Activated CD8-positive, alpha-beta memory T cell treated with anti-CD3 and anti-CD28 coated beads, Interleukin-2, amount 10 ng/mL, durations not matched to agents 7 days and 5 days (primary cell): ENCODE results near the gene EPHA7. TPM values are rescaled to one million over a fixed set of nuclear protein-coding genes. Genes with fewer than 3 reads are reported as not detected.

Source experiments
- ATAC-seq: fragments of 150-1000 bp; cut with Tn5 transposase; one replicate; pipeline ENCODE4 v1.10.0; 2021; ENCODE audit warnings: moderate library complexity
- CTCF ChIA-PET: fragments of 350-600 bp; sonication (Branson Sonifier 250); formaldehyde crosslinking; loops from one replicate; lab custom pipeline; 2021; ENCODE audit warnings: antibody characterized with exemption; lab: Charles Lee
- DNase-seq: peaks from one replicate; pipeline ENCODE4 v3.0.0-alpha.2; 2020
- H3K27ac Mint-ChIP-seq: one replicate; pipeline ENCODE4 v1.8.0; 2021; ENCODE audit warnings: mild to moderate bottlenecking, mixed read lengths
- H3K27me3 Mint-ChIP-seq: one replicate; pipeline ENCODE4 v1.8.0; 2021; ENCODE audit warnings: mixed read lengths
- H3K36me3 Mint-ChIP-seq: one replicate; pipeline ENCODE4 v1.8.0; 2021; ENCODE audit warnings: mild to moderate bottlenecking, mixed read lengths
- H3K4me1 Mint-ChIP-seq: one replicate; pipeline ENCODE4 v1.8.0; 2021; ENCODE audit warnings: mixed read lengths
- H3K4me3 Mint-ChIP-seq: one replicate; pipeline ENCODE4 v1.8.0; 2021; ENCODE audit warnings: mild to moderate bottlenecking, moderate library complexity, mixed read lengths
- H3K9me3 Mint-ChIP-seq: one replicate; pipeline ENCODE4 v1.8.0; 2022; ENCODE audit warnings: low read depth, mixed read lengths
- total RNA-seq, 2 experiments: library from RNA; stranded (reverse); gene quantifications; one replicate each; pipeline ENCODE4 v1.2.3, GENCODE V29; 2021

Gene EPHA7
- total RNA-seq, 2 experiments from 2014 or later, result not detected

- CTCF ChIA-PET, result no interaction called here
- Mint-ChIP-seq H3K9me3 (no peaks in the 10 kb centered on the region), H3K36me3 (no peaks in the 10 kb centered on the region), H3K4me3 (no peak overlapping the region), H3K4me1 (no peaks in the 10 kb centered on the region), H3K27ac (no peak overlapping the region), H3K27me3 (no peaks in the 10 kb centered on the region)
- ATAC-seq, result no peak
- no peak for DNase-seq
Measured at GRCh38 chr6:93373445-93373844, 45.9 kb downstream of the EPHA7 start.

GRCh38 chr6:93371756-93372155 lies 47.6 kb downstream of the EPHA7 start:
- CTCF ChIA-PET, result no interaction called here
- H3K4me1 Mint-ChIP-seq, result no peaks in the 10 kb centered on the region
- H3K9me3 Mint-ChIP-seq, result no peaks in the 10 kb centered on the region
- no peak overlapping the region for H3K27ac Mint-ChIP-seq
- H3K4me3 Mint-ChIP-seq, result no peak overlapping the region
- no peak for ATAC-seq
- DNase-seq, result no peak
- no peaks in the 10 kb centered on the region for H3K36me3 Mint-ChIP-seq
- no peaks in the 10 kb centered on the region for H3K27me3 Mint-ChIP-seq

- H3K36me3 Mint-ChIP-seq, result no peaks in the 10 kb centered on the region
- DNase-seq (no peak), ATAC-seq (no peak)
- H3K27me3 Mint-ChIP-seq, result no peaks in the 10 kb centered on the region
- CTCF ChIA-PET, result no interaction called here
- H3K4me1 Mint-ChIP-seq, result no peaks in the 10 kb centered on the region
- H3K9me3 Mint-ChIP-seq, result no peaks in the 10 kb centered on the region
- H3K4me3 Mint-ChIP-seq, result no peak overlapping the region
- no peak overlapping the region for H3K27ac Mint-ChIP-seq
Measured at GRCh38 chr6:93369586-93370134, 49.7 kb downstream of the EPHA7 start.

GRCh38 chr6:93366506-93366905 lies 52.9 kb downstream of the EPHA7 start:
- no peak for ATAC-seq
- H3K9me3 Mint-ChIP-seq, result no peaks in the 10 kb centered on the region
- no peak overlapping the region for H3K27ac Mint-ChIP-seq
- DNase-seq, result no peak
- no peaks in the 10 kb centered on the region for H3K4me1 Mint-ChIP-seq
- no peaks in the 10 kb centered on the region for H3K27me3 Mint-ChIP-seq
- no peak overlapping the region for H3K4me3 Mint-ChIP-seq
- CTCF ChIA-PET, result no interaction called here
- no peaks in the 10 kb centered on the region for H3K36me3 Mint-ChIP-seq

- Mint-ChIP-seq H3K36me3 (no peaks in the 10 kb centered on the region), H3K4me3 (no peak overlapping the region), H3K9me3 (peaks cover 2% of the 10 kb centered on the region), H3K27me3 (no peaks in the 10 kb centered on the region), H3K27ac (no peak overlapping the region), H3K4me1 (no peaks in the 10 kb centered on the region)
- CTCF ChIA-PET, result no interaction called here
- ATAC-seq, result no peak
- DNase-seq, result no peak
Measured at GRCh38 chr6:93365445-93365844, 53.9 kb downstream of the EPHA7 start.

- H3K4me1 Mint-ChIP-seq, result no peaks in the 10 kb centered on the region
- no peak overlapping the region for H3K27ac Mint-ChIP-seq
- H3K27me3 Mint-ChIP-seq, result no peaks in the 10 kb centered on the region
- no peak overlapping the region for H3K4me3 Mint-ChIP-seq
- CTCF ChIA-PET, result no interaction called here
- DNase-seq (no peak), ATAC-seq (no peak)
- H3K9me3 Mint-ChIP-seq, result peaks cover 2% of the 10 kb centered on the region
- no peaks in the 10 kb centered on the region for H3K36me3 Mint-ChIP-seq
Measured at GRCh38 chr6:93358435-93358834, 60.9 kb downstream of the EPHA7 start.

- CTCF ChIA-PET, result no interaction called here
- H3K27me3 Mint-ChIP-seq, result no peaks in the 10 kb centered on the region
- no peak overlapping the region for H3K4me3 Mint-ChIP-seq
- DNase-seq (no peak), ATAC-seq (no peak)
- H3K4me1 Mint-ChIP-seq, result no peaks in the 10 kb centered on the region
- no peak overlapping the region for H3K27ac Mint-ChIP-seq
- H3K36me3 Mint-ChIP-seq, result no peaks in the 10 kb centered on the region
- H3K9me3 Mint-ChIP-seq, result no peaks in the 10 kb centered on the region
Measured at GRCh38 chr6:93352604-93353003, 66.8 kb downstream of the EPHA7 start.

GRCh38 chr6:93351222-93351621 lies 68.1 kb downstream of the EPHA7 start:
- CTCF ChIA-PET, result no interaction called here
- H3K27ac Mint-ChIP-seq, result no peak overlapping the region
- no peaks in the 10 kb centered on the region for H3K27me3 Mint-ChIP-seq
- DNase-seq, result no peak
- H3K4me3 Mint-ChIP-seq, result no peak overlapping the region
- ATAC-seq, result no peak
- no peaks in the 10 kb centered on the region for H3K4me1 Mint-ChIP-seq
- H3K9me3 Mint-ChIP-seq, result no peaks in the 10 kb centered on the region
- H3K36me3 Mint-ChIP-seq, result no peaks in the 10 kb centered on the region

GRCh38 chr6:93350774-93351173 lies 68.6 kb downstream of the EPHA7 start:
- DNase-seq, result no peak
- Mint-ChIP-seq H3K36me3 (no peaks in the 10 kb centered on the region), H3K27me3 (no peaks in the 10 kb centered on the region), H3K9me3 (no peaks in the 10 kb centered on the region), H3K4me1 (no peaks in the 10 kb centered on the region), H3K27ac (no peak overlapping the region), H3K4me3 (no peak overlapping the region)
- CTCF ChIA-PET, result no interaction called here
- ATAC-seq, result no peak

GRCh38 chr6:93344333-93344835 lies 75.0 kb downstream of the EPHA7 start:
- ATAC-seq, result no peak
- no peaks in the 10 kb centered on the region for H3K9me3 Mint-ChIP-seq

GRCh38 chr6:93343476-93343875 lies 75.9 kb downstream of the EPHA7 start:
- Mint-ChIP-seq H3K9me3 (no peaks in the 10 kb centered on the region), H3K27me3 (no peaks in the 10 kb centered on the region)

More at GRCh38 chr6:93344333-93344835, 75.0 kb downstream of the EPHA7 start:
- no peaks in the 10 kb centered on the region for H3K4me1 Mint-ChIP-seq
- no peak for DNase-seq
- no peak overlapping the region for H3K27ac Mint-ChIP-seq
- no peaks in the 10 kb centered on the region for H3K27me3 Mint-ChIP-seq
- H3K36me3 Mint-ChIP-seq, result no peaks in the 10 kb centered on the region
- CTCF ChIA-PET, result no interaction called here
- no peak overlapping the region for H3K4me3 Mint-ChIP-seq

GRCh38 chr6:93341900-93342613 lies 77.3 kb downstream of the EPHA7 start:
- no peak overlapping the region for H3K27ac Mint-ChIP-seq
- no peak overlapping the region for H3K4me3 Mint-ChIP-seq
- no peaks in the 10 kb centered on the region for H3K4me1 Mint-ChIP-seq
- no peaks in the 10 kb centered on the region for H3K9me3 Mint-ChIP-seq
- H3K36me3 Mint-ChIP-seq, result no peaks in the 10 kb centered on the region
- DNase-seq, result no peak
- no peaks in the 10 kb centered on the region for H3K27me3 Mint-ChIP-seq
- CTCF ChIA-PET, result no interaction called here
- ATAC-seq, result no peak

More at GRCh38 chr6:93343476-93343875, 75.9 kb downstream of the EPHA7 start:
- Mint-ChIP-seq H3K36me3 (no peaks in the 10 kb centered on the region), H3K4me3 (no peak overlapping the region), H3K4me1 (no peaks in the 10 kb centered on the region), H3K27ac (no peak overlapping the region)
- DNase-seq (no peak), ATAC-seq (no peak)
- CTCF ChIA-PET, result no interaction called here

- H3K27ac Mint-ChIP-seq, result no peak overlapping the region
- H3K27me3 Mint-ChIP-seq, result no peaks in the 10 kb centered on the region
- no peak overlapping the region for H3K4me3 Mint-ChIP-seq
Measured at GRCh38 chr6:93337772-93338394, 81.5 kb downstream of the EPHA7 start.

GRCh38 chr6:93337014-93337413 lies 82.3 kb downstream of the EPHA7 start:
- no peak overlapping the region for H3K4me3 Mint-ChIP-seq
- no peak overlapping the region for H3K27ac Mint-ChIP-seq
- no peaks in the 10 kb centered on the region for H3K4me1 Mint-ChIP-seq
- no peak for DNase-seq
- no peak for ATAC-seq
- H3K9me3 Mint-ChIP-seq, result no peaks in the 10 kb centered on the region
- no peaks in the 10 kb centered on the region for H3K27me3 Mint-ChIP-seq
- H3K36me3 Mint-ChIP-seq, result no peaks in the 10 kb centered on the region
- CTCF ChIA-PET, result no interaction called here

More at GRCh38 chr6:93337772-93338394, 81.5 kb downstream of the EPHA7 start:
- CTCF ChIA-PET, result no interaction called here
- no peaks in the 10 kb centered on the region for H3K36me3 Mint-ChIP-seq
- no peak for ATAC-seq
- DNase-seq, result no peak
- no peaks in the 10 kb centered on the region for H3K9me3 Mint-ChIP-seq
- no peaks in the 10 kb centered on the region for H3K4me1 Mint-ChIP-seq
